ENCODE measurements around the gene RHPN2.
"Not testable (repeated sequence)": the region's sequence is repeated elsewhere in the genome, so short reads cannot be mapped to it uniquely, and the experiment has no call there.

RHPN2 gene

GRCh38 chr19:33035461-33035860, 29.2 kb downstream of the RHPN2 start:
- Histone ChIP-seq H3K79me2 (ENCODE audit: insufficient read depth, low read length) (peaks cover 5% of the 10 kb centered on the region; the same call in 1 of the 2 replicates), H3K9ac (ENCODE audit: low read length) (no peak overlapping the region), H2AFZ (ENCODE audit: low read depth, low read length, severe bottlenecking) (no peak overlapping the region), H3K36me3 (ENCODE audit: low read length) (no peaks in the 10 kb centered on the region), H3F3A (ENCODE audit: insufficient read depth) (no peaks in the 10 kb centered on the region), H3K27ac (ENCODE audit: low read depth, low read length) (no peak overlapping the region), H3K27me3 (ENCODE audit: low read length) (no peaks in the 10 kb centered on the region), H3K9me3 (ENCODE audit: insufficient read depth, low read length) (no peaks in the 10 kb centered on the region), H4K20me1 (ENCODE audit: low read depth, low read length) (no peaks in the 10 kb centered on the region), H3K9me2 (replicated peaks; ENCODE audit: insufficient read depth, low read length) (no peaks in the 10 kb centered on the region), H3K4me2 (ENCODE audit: low read depth, low read length, poor library complexity, severe bottlenecking) (no peak overlapping the region), H3K4me3 (ENCODE audit: insufficient read depth, low read length, poor library complexity, severe bottlenecking) (no peak overlapping the region)
- TF ChIP-seq, protein P1, sequence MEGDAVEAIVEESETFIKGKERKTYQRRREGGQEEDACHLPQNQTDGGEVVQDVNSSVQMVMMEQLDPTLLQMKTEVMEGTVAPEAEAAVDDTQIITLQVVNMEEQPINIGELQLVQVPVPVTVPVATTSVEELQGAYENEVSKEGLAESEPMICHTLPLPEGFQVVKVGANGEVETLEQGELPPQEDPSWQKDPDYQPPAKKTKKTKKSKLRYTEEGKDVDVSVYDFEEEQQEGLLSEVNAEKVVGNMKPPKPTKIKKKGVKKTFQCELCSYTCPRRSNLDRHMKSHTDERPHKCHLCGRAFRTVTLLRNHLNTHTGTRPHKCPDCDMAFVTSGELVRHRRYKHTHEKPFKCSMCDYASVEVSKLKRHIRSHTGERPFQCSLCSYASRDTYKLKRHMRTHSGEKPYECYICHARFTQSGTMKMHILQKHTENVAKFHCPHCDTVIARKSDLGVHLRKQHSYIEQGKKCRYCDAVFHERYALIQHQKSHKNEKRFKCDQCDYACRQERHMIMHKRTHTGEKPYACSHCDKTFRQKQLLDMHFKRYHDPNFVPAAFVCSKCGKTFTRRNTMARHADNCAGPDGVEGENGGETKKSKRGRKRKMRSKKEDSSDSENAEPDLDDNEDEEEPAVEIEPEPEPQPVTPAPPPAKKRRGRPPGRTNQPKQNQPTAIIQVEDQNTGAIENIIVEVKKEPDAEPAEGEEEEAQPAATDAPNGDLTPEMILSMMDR (IDR thresholded peaks at IDR 0.05; ENCODE audit: insufficient read depth, low read length, poor library complexity, severe bottlenecking), result no peak
- no peak for TF ChIP-seq EZH2phosphoT487 (conservative IDR thresholded peaks at IDR 0.05; ENCODE audit: low read length)

- Histone ChIP-seq H3K4me2 (ENCODE audit: low read depth, low read length, poor library complexity, severe bottlenecking) (no peak overlapping the region), H3K27ac (ENCODE audit: low read depth, low read length) (no peak overlapping the region), H2AFZ (ENCODE audit: low read depth, low read length, severe bottlenecking) (no peak overlapping the region), H4K20me1 (ENCODE audit: low read depth, low read length) (no peaks in the 10 kb centered on the region), H3K27me3 (ENCODE audit: low read length) (no peaks in the 10 kb centered on the region), H3K9me2 (replicated peaks; ENCODE audit: insufficient read depth, low read length) (no peaks in the 10 kb centered on the region), H3K36me3 (ENCODE audit: low read length) (no peaks in the 10 kb centered on the region), H3K9ac (ENCODE audit: low read length) (no peak overlapping the region), H3K79me2 (ENCODE audit: insufficient read depth, low read length) (no peaks in the 10 kb centered on the region), H3K4me3 (ENCODE audit: insufficient read depth, low read length, poor library complexity, severe bottlenecking) (no peak overlapping the region), H3K9me3 (ENCODE audit: insufficient read depth, low read length) (no peaks in the 10 kb centered on the region), H3F3A (ENCODE audit: insufficient read depth) (no peaks in the 10 kb centered on the region)
- no peak for TF ChIP-seq EZH2phosphoT487 (conservative IDR thresholded peaks at IDR 0.05; ENCODE audit: low read length)
- TF ChIP-seq, protein P1 (IDR thresholded peaks at IDR 0.05; ENCODE audit: insufficient read depth, low read length, poor library complexity, severe bottlenecking), result no peak
Measured at GRCh38 chr19:33032218-33032781, 32.4 kb downstream of the RHPN2 start.

DNA sequence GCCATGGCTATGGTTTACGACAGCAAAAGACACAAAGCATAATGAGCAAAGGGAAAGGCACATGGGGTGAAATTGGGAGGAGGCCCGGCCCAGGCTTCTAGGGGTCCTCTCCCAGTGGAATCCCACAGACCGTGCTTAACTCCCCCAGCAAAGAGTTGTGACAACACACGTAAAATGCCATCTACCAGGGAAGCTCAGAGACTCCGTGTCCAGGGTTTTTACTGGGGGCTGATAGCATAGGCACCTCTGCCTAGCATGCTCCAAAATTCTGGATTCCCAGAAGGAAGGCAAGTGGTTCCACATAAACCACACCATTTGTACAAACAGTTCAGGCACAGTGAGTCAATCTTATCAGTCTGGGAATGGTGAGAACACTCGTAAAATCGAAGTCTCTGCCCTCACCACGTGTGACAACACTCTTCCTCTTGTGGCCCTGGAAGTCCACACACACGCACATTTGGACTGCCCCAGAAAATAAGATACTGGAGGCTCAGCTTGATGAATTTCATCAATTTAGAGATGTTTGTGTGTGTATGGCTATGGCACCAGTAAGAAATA, 34.9 kb downstream of the RHPN2 start:
- H3K9me3 ChIP-seq (ENCODE audit: insufficient read depth, low read length), result no peaks in the 10 kb centered on the region
- no peaks in the 10 kb centered on the region for H3K79me2 ChIP-seq (ENCODE audit: insufficient read depth, low read length)
- no peak overlapping the region for H2AFZ ChIP-seq (ENCODE audit: low read depth, low read length, severe bottlenecking)
- no peak overlapping the region for H3K4me2 ChIP-seq (ENCODE audit: low read depth, low read length, poor library complexity, severe bottlenecking)
- H4K20me1 ChIP-seq (ENCODE audit: low read depth, low read length), result no peaks in the 10 kb centered on the region
- H3K27me3 ChIP-seq (ENCODE audit: low read length), result no peaks in the 10 kb centered on the region
- H3K27ac ChIP-seq (ENCODE audit: low read depth, low read length), result no peak overlapping the region
- H3F3A ChIP-seq (ENCODE audit: insufficient read depth), result no peaks in the 10 kb centered on the region
- no peak overlapping the region for H3K9ac ChIP-seq (ENCODE audit: low read length)
- no peak for TF ChIP-seq EZH2phosphoT487 (conservative IDR thresholded peaks at IDR 0.05; ENCODE audit: low read length)
- TF ChIP-seq, protein P1 (IDR thresholded peaks at IDR 0.05; ENCODE audit: insufficient read depth, low read length, poor library complexity, severe bottlenecking), result no peak
- H3K4me3 ChIP-seq (ENCODE audit: insufficient read depth, low read length, poor library complexity, severe bottlenecking), result no peak overlapping the region
- H3K9me2 ChIP-seq (replicated peaks; ENCODE audit: insufficient read depth, low read length), result no peaks in the 10 kb centered on the region
- no peaks in the 10 kb centered on the region for H3K36me3 ChIP-seq (ENCODE audit: low read length)

- not testable (repeated sequence) for H3K4me2 ChIP-seq (ENCODE audit: low read depth, low read length, poor library complexity, severe bottlenecking); H3F3A ChIP-seq (ENCODE audit: insufficient read depth); H3K9me2 ChIP-seq (replicated peaks; ENCODE audit: insufficient read depth, low read length); H3K9ac ChIP-seq (ENCODE audit: low read length); H3K27ac ChIP-seq (ENCODE audit: low read depth, low read length); H3K27me3 ChIP-seq (ENCODE audit: low read length); H3K4me3 ChIP-seq (ENCODE audit: insufficient read depth, low read length, poor library complexity, severe bottlenecking); H3K9me3 ChIP-seq (ENCODE audit: insufficient read depth, low read length); H3K36me3 ChIP-seq (ENCODE audit: low read length); H2AFZ ChIP-seq (ENCODE audit: low read depth, low read length, severe bottlenecking); H3K79me2 ChIP-seq (ENCODE audit: insufficient read depth, low read length); H4K20me1 ChIP-seq (ENCODE audit: low read depth, low read length)
Measured at GRCh38 chr19:33026602-33027001, 38.1 kb downstream of the RHPN2 start.

DNA sequence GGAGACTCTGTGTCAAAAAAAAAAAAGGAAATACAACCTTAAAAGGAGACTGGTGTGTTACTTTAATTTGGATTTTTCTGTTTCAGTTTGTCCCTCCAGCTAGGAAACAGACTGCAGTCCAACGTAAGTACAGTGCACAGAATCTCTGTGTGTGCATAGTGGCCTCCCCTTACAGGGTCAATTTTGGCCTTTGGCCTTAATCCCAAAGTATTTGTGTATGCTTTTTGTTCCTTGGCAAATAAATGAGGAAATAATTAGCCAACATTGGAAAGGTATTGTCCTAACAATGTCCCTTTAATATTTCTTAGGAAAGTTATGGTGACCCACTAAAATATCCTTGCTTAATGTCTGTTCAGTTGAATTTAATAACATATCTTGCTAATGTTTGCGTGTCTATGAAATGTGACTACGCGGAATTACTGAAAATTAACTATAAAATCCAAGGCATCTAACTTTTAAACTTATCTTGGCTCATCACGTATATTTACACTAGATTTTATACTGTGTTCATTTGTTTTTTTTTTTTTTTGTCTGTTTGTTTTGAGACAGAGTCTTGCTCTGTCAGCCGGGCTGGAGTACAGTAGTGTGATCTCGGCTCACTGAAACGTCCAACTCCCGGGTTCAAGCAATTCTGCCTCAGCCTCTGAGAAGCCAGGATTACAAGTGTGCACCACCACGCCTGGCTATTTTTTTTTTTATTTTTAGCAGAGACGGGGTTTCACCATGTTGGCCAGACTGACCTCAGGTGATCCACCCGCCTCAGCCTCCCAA, 39.0 kb downstream of the RHPN2 start:
- H3K4me2 ChIP-seq (ENCODE audit: low read depth, low read length, poor library complexity, severe bottlenecking); H3F3A ChIP-seq (ENCODE audit: insufficient read depth); H3K9me3 ChIP-seq (ENCODE audit: insufficient read depth, low read length); H2AFZ ChIP-seq (ENCODE audit: low read depth, low read length, severe bottlenecking); H3K79me2 ChIP-seq (ENCODE audit: insufficient read depth, low read length); H3K9ac ChIP-seq (ENCODE audit: low read length); H3K4me3 ChIP-seq (ENCODE audit: insufficient read depth, low read length, poor library complexity, severe bottlenecking); H3K36me3 ChIP-seq (ENCODE audit: low read length); H3K27me3 ChIP-seq (ENCODE audit: low read length); H4K20me1 ChIP-seq (ENCODE audit: low read depth, low read length); H3K9me2 ChIP-seq (replicated peaks; ENCODE audit: insufficient read depth, low read length); H3K27ac ChIP-seq (ENCODE audit: low read depth, low read length): not testable (repeated sequence)
